ENCODE data around the gene HSFX3. TPM values are rescaled to one million over a fixed set of nuclear protein-coding genes. Genes with fewer than 3 reads are reported as not detected.
"Not testable (repeated sequence)": the region's sequence is repeated elsewhere in the genome, so short reads cannot be mapped to it uniquely, and the experiment has no call there.

The HSFX3 gene
- total RNA-seq, 2 donors from 2014 or later, result 0.50 to 0.74 TPM

- no peaks in the 10 kb centered on the region for H3K36me3 ChIP-seq
- no peaks in the 10 kb centered on the region for H3K27me3 ChIP-seq (replicated peaks; ENCODE audit: insufficient read depth)
- H3K9me3 ChIP-seq, result no peaks in the 10 kb centered on the region
- intact Hi-C loops (cut with DNase I), result no loop called here
- no peak overlapping the region for H3K27ac ChIP-seq
- no peak overlapping the region for H3K4me3 ChIP-seq
- 90% methylated on average over 4 of the region's 4 CpGs for WGBS
- TF ChIP-seq POLR2AphosphoS5 (IDR thresholded peaks at IDR 0.05) (no peak), POLR2A (IDR thresholded peaks at IDR 0.05) (no peak)
- TF ChIP-seq, protein P1, sequence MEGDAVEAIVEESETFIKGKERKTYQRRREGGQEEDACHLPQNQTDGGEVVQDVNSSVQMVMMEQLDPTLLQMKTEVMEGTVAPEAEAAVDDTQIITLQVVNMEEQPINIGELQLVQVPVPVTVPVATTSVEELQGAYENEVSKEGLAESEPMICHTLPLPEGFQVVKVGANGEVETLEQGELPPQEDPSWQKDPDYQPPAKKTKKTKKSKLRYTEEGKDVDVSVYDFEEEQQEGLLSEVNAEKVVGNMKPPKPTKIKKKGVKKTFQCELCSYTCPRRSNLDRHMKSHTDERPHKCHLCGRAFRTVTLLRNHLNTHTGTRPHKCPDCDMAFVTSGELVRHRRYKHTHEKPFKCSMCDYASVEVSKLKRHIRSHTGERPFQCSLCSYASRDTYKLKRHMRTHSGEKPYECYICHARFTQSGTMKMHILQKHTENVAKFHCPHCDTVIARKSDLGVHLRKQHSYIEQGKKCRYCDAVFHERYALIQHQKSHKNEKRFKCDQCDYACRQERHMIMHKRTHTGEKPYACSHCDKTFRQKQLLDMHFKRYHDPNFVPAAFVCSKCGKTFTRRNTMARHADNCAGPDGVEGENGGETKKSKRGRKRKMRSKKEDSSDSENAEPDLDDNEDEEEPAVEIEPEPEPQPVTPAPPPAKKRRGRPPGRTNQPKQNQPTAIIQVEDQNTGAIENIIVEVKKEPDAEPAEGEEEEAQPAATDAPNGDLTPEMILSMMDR (IDR thresholded peaks at IDR 0.05), result no peak
- H3K4me1 ChIP-seq (replicated peaks), result no peaks in the 10 kb centered on the region
- no peak for DNase-seq (ENCODE audit: low spot score)
These were observed 13.6 kb upstream of the HSFX3 start for GRCh38 chrX:149563359-149563758.

DNA sequence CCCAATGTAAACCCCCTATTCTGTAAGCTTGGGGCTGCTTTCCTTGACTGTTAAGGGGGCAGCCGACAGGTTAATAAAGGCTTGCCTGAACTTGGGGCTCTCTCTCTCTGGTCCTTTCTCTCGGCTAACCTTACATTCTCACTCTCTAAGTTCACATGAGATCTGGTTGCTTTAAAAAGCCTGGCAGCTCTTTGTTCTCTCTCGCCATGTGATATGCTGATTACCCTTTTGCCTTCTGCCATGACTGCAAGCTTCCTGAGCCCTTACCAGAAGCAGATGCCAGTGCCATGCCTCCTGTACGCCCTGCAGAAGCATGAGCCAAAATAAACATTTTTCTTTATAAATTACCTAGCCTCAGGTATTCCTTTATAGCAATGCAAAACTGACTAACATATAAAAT is 5.5 kb upstream of the HSFX3 start:
- WGBS, result no CpG with 5 or more reads among the region's 4 CpGs
- H3K4me1 ChIP-seq (replicated peaks); H3K36me3 ChIP-seq; DNase-seq (ENCODE audit: low spot score); H3K27ac ChIP-seq; H3K4me3 ChIP-seq; intact Hi-C loops (cut with DNase I); H3K9me3 ChIP-seq; H3K27me3 ChIP-seq (replicated peaks; ENCODE audit: insufficient read depth): not testable (repeated sequence)

- DNase-seq (ENCODE audit: low spot score); H3K4me1 ChIP-seq (replicated peaks); H3K27me3 ChIP-seq (replicated peaks; ENCODE audit: insufficient read depth); intact Hi-C loops (cut with DNase I); H3K36me3 ChIP-seq; H3K4me3 ChIP-seq; H3K9me3 ChIP-seq; H3K27ac ChIP-seq: not testable (repeated sequence)
- WGBS, result no CpG with 5 or more reads among the region's 6 CpGs
These were observed 2.2 kb upstream of the HSFX3 start for GRCh38 chrX:149551939-149552248.

DNA sequence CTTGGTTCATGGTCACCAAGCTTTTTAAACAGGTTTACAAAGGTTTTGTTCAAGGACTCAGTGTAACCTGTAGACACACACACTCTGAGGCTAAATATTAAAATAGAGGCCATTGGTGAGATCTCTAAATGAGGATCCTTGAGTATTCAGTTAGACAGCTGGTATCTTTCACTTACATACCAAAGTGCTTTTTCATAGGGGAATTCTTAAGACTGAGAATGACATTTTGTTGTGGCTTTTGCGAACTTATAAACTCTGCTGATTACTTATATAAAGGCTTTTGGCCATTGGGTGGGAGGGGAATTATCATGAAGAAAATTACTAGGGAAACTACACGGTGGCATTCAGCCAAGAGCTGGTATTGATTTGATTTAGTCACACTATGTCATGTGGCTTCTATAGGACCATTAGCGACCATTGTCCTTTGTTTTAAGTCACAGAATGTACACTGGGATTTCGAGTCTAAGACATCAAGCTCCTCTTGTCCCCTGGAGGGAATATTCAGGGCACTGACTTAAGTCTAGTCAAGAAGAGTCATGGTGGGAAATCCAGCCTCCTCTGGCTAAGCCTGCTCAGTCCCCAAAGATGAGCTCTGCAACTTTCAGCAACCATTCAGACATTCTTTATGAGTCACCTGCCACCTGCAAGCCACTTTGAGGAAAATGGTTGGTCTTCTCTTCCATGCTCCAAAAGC is 1.7 kb upstream of the HSFX3 start:
- H3K36me3 ChIP-seq; H3K9me3 ChIP-seq; H3K4me1 ChIP-seq (replicated peaks); intact Hi-C loops (cut with DNase I); H3K27me3 ChIP-seq (replicated peaks; ENCODE audit: insufficient read depth); H3K27ac ChIP-seq; H3K4me3 ChIP-seq; DNase-seq (ENCODE audit: low spot score): not testable (repeated sequence)
- no CpG with 5 or more reads among the region's 4 CpGs for WGBS

GRCh38 chrX:149550454-149550853 is 730 bp upstream of the HSFX3 start:
- H3K4me1 ChIP-seq (replicated peaks); DNase-seq (ENCODE audit: low spot score); H3K27me3 ChIP-seq (replicated peaks; ENCODE audit: insufficient read depth); H3K4me3 ChIP-seq; H3K27ac ChIP-seq; H3K36me3 ChIP-seq; intact Hi-C loops (cut with DNase I); H3K9me3 ChIP-seq: not testable (repeated sequence)
- 100% methylated on average over 1 of the region's 1 CpG for WGBS

DNA sequence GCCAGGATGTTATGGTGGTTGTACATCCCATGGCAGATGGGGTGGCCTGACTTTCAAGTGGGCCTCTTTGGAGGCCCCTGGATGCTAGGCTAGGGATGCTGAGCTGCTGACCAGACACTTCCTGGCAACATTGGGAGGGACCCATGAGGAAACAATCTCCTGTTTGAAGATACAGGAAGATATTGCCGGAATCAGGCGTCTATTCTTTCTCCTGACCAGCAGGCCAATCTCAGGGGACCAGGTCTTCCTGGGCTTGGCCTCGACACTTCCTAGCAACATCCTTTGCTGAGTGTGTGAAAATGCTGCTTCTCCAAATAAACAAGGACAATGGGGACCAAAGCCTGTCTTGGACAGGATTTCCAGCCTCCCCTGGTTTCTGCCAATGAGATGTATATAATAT is 1.9 kb downstream of the HSFX3 start:
- H3K9me3 ChIP-seq; DNase-seq (ENCODE audit: low spot score); H3K27ac ChIP-seq; H3K4me1 ChIP-seq (replicated peaks); H3K27me3 ChIP-seq (replicated peaks; ENCODE audit: insufficient read depth); H3K4me3 ChIP-seq; intact Hi-C loops (cut with DNase I); H3K36me3 ChIP-seq: not testable (repeated sequence)
- no CpG with 5 or more reads among the region's 3 CpGs for WGBS

DNA sequence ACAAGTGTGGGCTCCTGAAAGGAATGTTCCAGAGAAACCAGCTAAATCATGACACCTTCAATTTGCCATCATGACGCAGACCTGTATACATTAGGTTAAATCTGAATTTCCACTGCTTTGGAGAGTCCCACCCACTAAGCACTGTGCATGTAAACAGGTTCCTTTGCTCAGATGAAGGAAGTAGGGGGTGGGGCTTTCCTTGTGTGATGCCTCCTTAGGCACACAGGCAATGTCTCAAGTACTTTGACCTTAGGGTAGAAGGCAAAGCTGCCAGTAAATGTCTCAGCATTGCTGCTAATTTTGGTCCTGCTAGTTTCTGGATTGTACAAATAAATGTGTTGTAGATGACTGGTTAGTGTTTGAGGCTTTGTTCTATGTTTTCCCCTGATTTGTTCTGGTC is 2.8 kb downstream of the HSFX3 start:
- H3K4me1 ChIP-seq (replicated peaks); H3K36me3 ChIP-seq; H3K27ac ChIP-seq; H3K27me3 ChIP-seq (replicated peaks; ENCODE audit: insufficient read depth); intact Hi-C loops (cut with DNase I); H3K9me3 ChIP-seq; H3K4me3 ChIP-seq; DNase-seq (ENCODE audit: low spot score): not testable (repeated sequence)
- WGBS, result no CpG with 5 or more reads among the region's 1 CpG

DNA sequence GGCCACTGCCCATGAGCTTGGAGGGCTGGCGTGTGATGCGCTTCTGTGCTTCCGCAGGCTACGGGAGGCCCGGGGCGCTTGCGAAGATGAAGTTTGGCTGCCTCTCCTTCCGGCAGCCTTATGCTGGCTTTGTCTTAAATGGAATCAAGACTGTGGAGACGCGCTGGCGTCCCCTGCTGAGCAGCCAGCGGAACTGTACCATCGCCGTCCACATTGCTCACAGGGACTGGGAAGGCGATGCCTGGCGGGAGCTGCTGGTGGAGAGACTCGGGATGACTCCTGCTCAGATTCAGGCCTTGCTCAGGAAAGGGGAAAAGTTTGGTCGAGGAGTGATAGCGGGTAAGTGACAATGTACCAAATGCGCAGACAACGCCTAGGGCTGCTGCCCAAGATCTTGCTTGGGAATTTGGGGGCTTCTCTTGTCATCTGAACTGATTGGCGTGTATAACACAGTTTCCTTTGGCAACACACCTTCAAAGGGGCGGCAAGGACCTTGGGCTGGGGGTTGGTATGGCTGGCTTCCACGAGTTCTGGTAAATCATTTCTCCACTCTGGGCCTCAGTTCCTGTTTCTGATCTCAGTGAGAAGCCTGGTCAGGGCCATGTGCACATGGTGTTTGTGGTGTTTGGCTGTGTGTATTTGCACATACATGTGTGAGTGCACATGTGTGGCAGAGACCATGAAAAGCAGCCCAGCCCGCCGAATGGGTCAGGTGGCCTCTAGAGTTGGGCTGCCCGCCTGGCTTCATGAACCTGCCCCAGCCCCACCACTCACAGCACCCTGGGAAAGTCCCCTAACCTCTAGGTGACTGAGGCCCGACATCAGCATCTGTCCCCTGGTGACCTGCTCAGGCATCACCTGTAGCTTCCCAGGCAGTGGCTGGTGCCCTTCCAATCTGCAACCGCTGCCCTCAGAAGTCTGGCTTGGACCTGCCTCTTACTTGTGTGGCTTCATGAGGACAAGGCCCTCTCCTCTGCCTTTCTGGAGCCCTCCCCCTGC is 3.9 kb downstream of the HSFX3 start:
- 74% methylated on average over 17 of the region's 29 CpGs for WGBS
- H3K9me3 ChIP-seq; intact Hi-C loops (cut with DNase I); H3K4me3 ChIP-seq; DNase-seq (ENCODE audit: low spot score); H3K27ac ChIP-seq; H3K4me1 ChIP-seq (replicated peaks); H3K27me3 ChIP-seq (replicated peaks; ENCODE audit: insufficient read depth); H3K36me3 ChIP-seq: not testable (repeated sequence)
